ENCODE measurements around the gene GSK3A. TPM values are rescaled to one million over a fixed set of nuclear protein-coding genes. Genes with fewer than 3 reads are reported as not detected.

GSK3A gene
- total RNA-seq, 1 donor from 2014 or later: 14.0 TPM

DNA sequence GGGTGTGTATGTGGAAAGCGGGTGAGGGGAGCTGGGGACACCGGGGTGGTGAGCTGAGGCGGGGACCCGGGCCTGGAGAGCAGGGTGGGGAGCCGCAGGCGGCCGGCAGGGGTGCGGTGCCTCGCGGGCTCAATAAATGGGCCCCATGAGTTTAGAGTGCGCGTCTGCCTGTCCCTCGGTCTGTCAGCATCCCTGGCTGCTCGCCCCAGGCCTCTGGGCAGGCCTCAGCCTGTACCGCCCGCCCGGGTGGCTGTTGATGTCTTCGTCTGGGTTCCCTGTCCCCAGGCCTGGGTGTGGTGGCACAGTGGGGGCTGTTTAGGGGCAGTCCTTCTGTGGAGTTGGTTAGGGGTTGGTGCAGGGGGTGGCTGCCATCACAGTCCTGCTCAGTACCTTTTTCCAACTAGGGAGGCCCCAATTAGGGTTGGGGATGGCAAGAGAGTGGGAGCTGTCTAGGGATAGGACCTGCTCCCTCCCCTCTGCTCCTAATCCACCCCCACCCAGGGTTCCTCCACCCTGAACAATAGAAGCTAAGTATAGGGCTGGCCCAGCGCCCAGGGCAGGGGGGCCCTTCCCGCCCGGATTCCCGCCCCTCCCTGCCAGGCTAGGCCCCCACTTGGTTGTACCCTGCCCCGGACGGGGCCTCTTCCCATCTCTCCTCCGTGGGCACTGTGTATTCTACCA, 38.9 kb upstream of the GSK3A start:
- no peak for DNase-seq (ENCODE audit: low read depth, low spot score)

DNA sequence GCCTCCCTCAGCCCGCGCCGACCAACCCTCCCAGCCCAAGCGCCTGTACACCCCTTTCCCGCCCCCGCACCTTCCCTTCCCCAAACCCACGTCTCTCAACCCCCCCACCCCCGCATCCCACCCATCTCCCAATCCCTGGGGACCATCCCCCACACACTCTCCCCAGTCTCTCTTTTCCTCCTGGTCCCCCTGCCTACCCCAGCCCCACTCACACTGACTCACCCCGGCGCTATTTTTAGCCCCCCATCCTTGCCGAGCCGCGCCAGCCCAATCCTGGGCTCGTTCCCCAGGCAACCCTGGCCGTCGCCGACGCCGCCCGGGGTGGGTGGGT, 38.4 kb upstream of the GSK3A start:
- no peak for DNase-seq (ENCODE audit: low read depth, low spot score)

DNA sequence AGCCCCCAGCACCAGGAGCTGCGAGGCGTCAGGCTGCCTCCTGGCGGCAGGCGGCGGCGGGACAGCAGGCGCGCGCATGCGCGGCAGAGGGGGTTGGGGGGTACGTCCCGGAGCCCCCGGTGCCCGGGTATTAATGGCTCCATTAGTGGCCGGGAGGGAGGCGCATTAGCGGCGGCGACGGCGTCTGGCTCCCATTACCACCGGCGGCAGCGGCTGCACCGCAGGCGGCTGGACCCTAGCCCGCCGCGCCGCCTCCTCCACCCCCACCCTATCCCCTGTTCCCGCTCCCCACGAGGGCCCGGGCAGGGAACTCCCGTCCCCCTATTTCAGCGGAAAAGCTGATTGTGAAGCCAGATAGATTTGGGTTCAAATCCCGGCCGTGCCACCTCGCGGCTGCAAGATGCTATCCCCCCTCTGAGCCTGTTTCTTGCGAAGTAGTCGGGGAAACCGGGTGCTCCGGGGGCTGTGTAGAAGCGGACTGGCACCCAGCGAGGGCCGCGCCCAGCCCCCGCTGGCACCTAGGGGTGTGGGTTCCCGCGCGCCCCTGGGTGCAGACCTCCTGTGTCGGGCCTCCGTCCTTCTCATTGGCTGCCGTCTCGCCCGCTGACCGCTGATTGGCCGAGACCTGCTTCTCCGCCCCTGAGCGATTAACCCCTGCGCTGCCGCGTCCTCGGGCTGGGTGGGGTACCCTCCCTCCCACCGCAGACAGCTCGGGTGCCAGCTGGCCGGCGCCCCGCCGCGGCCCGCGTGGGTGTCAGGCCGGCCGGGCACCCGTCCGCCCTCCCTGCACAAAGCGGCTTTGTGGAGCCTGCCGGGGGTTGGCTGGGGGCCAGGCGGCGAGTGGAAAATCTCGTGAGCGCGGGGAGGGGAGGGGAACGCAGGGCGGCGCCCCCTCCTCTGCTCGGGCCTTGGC, 37.8 kb upstream of the GSK3A start:
- no peak for DNase-seq (ENCODE audit: low read depth, low spot score)

DNA sequence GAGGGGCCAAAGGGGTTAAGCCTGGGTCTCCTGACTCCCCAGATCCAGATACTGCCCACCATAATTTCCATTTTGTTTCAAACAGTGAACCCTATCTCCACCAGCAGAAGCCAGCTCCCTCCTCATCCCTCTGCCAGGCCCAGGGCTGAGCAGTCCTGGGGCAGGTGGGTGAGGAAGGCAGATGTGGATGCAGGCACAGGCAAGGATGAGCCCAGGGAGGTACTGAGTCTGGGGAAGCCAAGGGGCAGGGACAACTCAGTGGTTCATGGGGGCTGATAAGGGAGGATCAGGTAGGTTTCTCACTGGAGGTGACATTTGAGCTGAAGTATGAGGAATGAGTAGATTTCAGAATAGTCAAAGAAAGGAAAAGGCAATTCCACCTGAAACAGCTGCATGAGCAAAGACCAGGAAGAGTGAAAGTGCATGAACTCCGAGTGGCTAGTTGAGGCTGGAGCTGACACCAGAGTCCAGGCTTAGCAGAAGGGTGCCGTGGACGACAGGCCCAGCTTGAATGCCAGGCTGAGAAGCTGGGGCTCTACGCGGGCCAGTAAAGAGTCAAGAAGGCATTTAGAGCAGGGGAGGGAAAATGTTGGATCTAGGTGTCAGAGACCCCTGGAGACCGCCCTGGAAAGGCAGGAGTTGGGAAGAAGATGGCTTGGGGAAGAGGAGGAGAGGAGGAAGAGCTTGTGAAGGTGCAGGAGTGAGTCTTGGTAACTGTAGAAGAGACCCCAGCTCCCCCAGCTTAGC, 36.9 kb upstream of the GSK3A start:
- no peak for DNase-seq (ENCODE audit: low read depth, low spot score)

DNA sequence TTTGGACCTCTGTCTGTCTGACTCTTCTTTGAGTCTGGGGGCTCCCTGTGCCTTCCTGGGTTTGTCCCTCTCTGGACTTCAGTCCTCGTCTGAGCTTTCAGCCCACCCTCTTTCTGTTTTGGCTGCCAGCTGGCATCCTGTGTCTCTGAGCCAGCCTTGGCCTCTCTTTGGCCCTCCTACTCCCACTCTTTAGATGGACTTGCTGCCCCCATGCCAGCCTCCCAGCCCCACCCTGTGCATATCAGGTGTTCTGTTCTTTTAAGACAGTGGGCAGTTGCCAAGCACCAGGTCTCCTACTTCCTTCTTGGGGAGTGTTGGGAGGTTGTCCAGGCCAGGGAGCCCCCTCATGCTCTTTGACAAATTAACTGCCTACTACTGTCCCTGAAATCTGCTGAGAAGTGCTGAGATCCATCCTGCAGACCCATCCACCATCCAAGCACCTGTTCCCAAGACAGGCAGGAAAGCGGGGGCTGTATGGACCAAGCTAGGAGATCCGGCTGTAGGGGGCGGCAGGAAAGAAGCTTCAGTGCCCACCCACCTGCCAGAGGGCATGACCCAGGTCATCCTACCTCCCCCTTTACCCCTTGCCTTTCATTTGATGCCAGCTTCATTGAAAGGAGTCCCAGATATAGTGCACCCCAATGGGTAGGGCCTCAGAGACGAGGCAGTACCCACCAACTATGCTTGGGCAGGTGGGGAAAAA, 36.2 kb upstream of the GSK3A start:
- no peak for DNase-seq (ENCODE audit: low read depth, low spot score)

DNA sequence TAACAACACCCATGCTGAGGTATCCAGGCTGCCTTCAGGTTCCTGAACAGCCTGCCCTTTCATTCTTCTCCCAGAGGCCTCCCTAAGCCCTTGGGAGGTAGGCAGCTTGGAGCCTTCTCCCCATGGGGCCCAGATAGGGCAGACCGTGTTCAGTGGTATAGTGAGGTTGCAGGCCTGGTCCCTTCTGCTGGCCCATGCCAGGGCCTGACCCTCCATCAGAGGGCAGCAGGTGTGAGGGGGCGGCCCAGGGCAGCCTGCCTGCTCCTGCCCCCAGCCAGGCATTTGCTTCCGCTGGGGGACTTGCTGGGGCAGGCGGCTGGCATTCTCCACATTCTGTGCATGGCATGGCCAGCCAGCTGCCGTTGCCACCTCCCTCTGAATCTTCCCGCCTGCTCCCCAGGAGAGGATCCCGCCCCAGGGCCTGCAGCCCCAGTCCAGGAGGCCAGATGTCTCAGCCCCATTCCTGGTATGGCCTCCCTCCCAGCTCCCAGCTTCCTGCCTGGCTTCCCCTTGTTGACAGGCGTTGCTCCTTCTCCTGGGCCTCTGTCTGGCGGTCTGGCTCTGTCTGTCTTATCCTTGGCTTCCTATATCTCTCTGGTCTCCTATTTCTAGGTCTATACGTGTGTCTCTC, 35.5 kb upstream of the GSK3A start:
- no peak for DNase-seq (ENCODE audit: low read depth, low spot score)

DNA sequence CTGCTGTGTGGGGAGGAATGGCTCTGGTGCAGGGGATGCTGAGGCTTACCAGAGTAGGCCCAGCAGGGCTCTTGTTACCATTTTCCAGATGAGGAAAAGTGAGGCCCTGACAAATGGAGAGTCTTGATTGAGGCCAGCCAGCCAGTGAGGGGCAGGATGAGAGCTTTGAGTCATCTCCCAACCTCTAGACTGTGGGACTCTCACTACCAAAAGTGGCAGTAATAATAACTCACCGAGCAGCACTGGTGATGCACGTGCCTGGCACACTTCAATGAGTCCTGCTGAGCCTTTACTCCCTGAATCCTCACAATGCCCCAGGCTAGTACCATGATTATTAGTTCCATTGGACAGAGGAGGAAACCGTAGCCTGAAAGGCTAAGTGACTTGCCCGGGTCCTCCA, 34.4 kb upstream of the GSK3A start:
- no peak for DNase-seq (ENCODE audit: low read depth, low spot score)

DNA sequence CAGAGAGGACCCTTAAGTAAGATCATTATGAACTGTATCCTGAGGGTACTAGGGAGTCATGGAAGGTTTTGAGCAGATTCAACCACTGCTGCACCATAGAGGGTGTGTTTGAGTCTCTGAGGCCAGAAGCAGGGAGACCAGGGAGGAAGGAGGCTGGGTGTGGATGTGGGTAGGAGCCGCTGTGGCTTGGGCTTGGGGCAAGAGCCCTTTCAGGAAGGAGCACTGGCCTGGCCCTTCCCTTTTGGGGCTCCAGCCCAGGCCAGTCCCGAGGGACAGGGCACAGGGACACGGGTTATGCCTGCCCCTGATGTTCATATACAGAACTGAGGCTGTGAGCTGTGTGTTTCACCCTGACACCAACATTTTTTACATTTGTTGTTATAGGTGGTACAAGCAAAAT, 33.9 kb upstream of the GSK3A start:
- no peak for DNase-seq (ENCODE audit: low read depth, low spot score)

DNA sequence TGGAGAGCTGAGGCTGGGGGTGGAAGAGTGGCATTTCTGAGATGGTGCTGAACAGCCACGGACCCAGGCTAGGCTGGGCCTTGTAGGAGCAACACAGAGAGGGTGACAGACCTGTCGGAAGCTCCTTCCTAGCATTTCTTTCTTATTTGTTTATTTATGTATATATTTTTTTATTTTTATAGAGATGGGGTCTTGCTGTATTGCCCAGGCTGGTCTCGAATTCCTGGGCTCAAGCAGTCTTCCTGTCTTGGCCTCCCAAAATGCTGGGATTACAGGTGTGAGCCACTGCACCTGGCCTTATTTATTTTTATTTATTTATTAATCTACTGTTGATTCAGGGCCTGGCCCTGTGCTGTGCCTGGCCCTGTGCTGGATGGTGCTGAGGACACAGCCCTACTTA, 33.1 kb upstream of the GSK3A start:
- DNase-seq (ENCODE audit: low read depth, low spot score): no peak

DNA sequence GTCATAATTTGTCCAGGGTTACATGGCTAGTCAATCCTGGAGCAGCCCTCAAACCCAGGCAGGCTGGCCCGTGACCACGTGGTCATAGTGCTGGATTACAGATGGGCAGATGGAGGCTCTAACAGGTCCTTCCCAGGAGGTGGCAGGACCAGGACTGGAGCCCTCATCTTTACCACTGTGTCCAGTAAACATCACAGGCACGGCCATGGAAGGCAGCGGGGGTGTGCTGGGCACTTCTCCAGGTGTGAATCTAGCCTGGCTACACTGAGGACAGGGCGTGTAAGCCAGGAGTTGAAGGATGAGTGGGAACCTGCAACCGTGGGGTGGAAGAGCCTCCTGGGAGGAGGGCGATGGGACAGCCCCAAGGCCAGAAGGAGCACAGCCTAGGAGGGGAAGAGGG, 32.7 kb upstream of the GSK3A start:
- DNase-seq (ENCODE audit: low read depth, low spot score): no peak

DNA sequence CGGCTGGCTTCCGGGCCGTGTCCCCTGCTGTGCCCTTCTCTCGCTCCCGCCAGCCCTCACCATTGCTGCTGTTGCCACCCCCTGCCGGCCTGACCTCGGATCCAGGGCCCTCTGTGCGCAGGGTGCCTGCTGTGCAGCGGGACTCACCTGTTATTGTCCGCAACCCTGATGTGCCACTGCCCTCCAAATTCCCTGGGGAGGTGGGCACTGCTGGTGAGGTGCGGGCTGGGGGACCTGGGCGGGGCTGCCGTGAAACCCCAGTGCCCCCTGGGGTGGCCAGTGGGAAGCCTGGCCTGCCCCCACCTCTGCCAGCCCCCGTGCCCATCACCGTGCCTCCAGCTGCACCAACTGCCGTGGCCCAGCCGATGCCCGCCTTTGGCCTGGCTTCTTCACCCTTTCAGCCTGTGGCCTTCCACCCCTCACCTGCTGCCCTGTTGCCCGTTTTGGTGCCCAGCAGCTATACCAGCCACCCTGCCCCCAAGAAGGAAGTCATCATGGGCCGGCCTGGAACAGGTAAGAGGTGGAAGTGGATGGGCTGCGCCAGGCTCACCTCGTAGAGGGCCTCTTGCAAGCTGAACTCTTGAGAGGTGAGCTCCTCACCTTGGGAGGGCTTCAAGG, 31.8 kb upstream of the GSK3A start:
- no peak for DNase-seq (ENCODE audit: low read depth, low spot score)

DNA sequence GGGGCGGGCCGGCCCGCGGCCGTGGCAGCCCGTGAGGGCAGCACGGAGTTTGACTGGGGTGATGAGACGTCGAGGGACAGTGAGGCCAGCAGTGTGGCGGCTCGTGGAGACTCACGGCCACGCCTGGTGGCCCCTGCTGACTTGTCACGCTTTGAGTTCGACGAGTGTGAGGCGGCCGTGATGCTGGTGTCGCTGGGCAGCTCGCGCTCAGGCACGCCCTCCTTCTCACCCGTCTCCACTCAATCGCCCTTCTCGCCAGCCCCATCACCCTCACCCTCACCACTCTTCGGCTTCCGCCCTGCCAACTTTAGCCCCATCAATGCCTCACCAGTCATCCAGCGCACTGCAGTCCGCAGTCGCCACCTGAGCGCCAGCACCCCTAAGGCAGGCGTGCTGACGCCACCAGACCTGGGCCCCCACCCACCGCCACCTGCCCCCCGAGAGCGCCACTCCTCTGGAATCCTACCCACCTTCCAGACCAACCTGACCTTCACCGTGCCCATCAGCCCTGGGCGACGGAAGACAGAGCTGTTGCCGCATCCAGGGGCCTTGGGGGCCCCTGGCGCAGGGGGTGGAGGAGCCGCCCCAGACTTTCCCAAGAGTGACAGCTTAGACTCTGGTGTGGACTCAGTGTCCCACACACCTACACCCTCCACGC, 31.1 kb upstream of the GSK3A start:
- DNase-seq (ENCODE audit: low read depth, low spot score): no peak

DNA sequence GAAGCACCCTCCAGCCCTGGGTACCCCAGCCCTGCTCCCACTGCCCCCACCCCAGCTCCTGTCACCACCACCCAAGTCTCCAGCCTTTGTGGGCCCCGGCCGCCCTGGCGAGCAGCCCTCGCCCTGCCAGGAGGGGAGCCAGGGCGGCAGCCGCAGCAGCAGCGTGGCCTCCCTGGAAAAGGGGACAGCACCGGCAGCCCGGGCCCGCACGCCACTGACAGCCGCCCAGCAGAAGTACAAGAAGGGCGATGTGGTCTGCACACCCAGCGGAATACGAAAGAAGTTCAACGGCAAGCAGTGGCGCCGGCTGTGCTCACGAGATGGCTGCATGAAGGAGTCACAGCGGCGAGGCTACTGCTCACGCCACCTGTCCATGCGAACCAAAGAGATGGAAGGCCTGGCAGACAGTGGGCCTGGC, 30.6 kb upstream of the GSK3A start:
- DNase-seq (ENCODE audit: low read depth, low spot score): no peak

DNA sequence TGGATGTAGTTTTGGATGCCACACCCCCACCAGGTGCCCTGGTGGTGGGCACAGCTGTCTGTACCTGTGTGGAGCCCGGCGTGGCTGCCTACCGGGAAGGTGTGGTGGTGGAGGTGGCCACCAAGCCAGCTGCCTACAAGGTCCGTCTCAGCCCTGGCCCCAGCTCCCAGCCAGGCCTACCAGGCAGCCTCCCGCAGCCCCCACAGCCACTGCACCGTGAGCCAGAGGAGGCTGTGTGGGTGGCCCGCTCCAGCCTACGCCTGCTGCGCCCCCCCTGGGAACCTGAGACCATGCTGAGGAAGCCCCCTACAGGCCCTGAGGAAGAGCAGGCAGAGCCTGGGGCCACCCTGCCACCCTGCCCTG, 30.1 kb upstream of the GSK3A start:
- DNase-seq (ENCODE audit: low read depth, low spot score): no peak

DNA sequence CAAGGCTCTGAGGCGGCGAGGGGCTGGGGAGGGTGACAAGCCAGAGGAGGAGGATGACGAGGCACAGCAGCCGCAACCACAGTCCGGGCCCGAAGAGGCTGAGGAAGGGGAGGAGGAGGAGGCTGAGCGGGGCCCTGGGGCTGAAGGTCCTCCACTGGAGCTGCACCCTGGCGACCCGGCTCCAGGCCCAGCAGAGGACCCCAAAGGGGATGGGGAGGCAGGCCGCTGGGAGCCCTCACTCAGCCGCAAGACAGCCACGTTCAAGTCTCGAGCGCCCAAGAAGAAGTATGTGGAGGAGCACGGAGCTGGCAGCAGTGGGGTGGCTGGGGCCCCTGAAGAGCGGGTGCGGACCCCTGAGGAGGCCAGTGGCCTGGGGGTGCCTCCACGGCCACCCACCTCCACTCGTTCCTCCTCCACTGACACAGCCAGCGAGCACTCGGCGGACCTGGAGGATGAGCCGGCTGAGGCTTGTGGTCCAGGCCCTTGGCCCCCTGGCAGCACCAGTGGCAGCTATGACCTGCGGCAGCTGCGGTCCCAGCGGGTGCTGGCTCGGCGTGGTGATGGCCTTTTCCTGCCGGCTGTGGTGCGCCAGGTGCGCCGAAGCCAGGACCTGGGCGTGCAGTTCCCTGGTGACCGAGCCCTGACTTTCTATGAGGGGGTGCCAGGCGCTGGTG, 29.6 kb upstream of the GSK3A start:
- DNase-seq (ENCODE audit: low read depth, low spot score): no peak

DNA sequence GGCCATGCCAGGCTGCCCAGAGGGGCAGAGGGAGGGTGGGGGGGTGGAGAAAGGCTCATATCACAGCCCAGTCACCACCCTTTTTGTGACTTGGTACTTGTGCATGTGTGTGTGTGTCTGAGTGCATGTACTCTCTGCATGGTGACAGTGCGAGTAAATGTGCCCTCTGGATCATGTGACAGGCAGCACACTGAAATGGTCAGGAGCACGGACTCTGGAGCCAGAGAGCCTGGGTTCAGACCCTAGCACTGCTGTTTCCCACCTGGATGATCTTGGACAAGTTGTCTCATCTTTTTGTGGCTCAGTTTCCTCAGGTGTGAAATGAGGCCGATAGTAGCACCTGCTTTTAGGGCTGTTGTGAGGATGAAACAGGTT, 28.6 kb upstream of the GSK3A start:
- no peak for DNase-seq (ENCODE audit: low read depth, low spot score)

DNA sequence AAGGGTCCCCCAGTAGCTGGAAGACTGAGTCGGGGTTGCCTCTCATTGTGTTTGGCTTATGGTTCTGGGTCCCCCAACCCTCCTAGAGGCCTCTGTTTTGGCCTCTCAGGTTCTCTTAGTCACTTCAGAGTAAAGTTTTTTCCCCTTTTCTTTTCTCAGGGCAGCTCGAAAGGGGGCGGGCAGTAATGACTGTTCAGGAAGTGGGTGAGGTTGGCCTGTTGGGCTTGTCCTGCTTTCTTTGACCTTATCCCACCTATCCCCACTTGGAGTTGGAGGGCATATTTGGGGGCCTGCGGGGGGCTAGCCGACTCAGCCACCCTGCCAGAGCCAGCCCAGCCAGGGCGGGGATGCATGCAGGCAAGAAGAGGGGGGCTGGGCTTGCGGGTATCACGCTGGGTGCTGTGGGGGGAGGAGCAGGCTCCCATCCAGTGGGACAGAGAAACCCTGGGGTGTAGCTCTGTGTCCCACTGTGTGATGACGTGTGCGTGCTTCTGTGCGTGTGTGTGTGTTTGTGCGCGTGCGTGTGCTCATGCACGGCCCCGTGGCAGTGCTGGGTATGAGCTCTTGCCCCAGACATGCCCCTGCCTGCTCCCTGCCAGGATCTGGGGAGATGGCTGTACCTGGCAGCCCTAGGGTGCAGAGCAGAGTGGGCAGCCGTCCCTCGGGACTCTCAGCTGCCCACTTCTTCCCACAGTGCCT, 28.1 kb upstream of the GSK3A start:
- DNase-seq (ENCODE audit: low read depth, low spot score): no peak

DNA sequence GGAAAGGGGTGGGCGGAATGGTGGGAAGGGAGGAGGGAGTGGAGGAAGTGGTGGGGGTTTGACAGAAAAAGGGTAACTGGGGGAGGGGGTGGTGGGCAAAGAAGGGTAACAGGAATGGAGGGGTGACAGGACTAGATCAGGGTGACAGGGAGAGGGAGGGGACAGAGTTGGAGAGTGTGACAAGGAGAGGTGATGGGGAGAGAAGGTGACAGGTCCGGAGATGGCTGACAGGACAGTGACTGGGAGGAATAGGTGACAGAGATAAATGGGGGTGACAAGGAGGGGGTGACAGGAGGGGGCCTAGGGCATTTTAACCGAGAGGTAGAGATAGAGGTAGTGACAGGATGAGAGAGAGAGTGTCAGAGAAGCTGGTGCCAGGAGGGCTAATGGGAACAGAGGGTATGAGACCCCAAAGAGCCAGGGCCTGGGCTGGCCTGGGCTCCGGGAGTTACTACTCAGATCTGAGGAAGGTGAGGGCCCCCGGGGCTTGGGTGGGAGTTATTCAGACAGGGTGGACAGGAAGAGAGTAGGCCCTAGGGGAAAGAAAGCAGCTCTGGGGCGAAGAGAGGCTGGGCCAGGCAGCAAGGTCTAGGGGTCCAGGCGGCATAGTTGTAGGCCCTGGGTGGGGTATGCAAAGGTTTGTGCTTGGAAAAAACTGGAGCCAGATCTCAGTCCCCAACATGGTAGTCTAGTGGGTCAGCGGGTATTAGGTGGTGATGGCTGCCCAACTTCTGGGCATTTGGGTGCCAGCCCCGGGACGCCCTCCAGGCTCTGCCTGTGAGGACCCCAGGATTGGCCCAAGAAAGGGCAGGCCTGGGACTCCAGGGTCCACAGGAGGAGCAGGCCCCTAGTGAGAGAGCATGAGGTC, 27.3 kb upstream of the GSK3A start:
- DNase-seq (ENCODE audit: low read depth, low spot score): no peak
